CD4-positive, alpha-beta T cell (primary cell): Measurements from ENCODE around the gene ITGAX. TPM values are rescaled to one million over a fixed set of nuclear protein-coding genes. Genes with fewer than 3 reads are reported as not detected.

ENCODE experiments used
- ATAC-seq: fragments of 200-7000 bp; cut with Tn5 transposase; one replicate; pipeline ENCODE4 v1.10.0; 2022; ENCODE audit warnings: mild to moderate bottlenecking; ENCODE audit not compliant: poor library complexity
- CTCF ChIA-PET: fragments of 350-600 bp; sonication (Branson Sonifier 250); formaldehyde crosslinking; loops from one replicate; lab custom pipeline; 2021; ENCODE audit warnings: antibody characterized with exemption, inconsistent platforms; lab: Charles Lee
- POLR2A ChIA-PET: fragments of 350-600 bp; sonication (Branson Sonifier 250); formaldehyde crosslinking; loops from one replicate; lab custom pipeline; 2021; ENCODE audit warnings: antibody characterized with exemption, inconsistent platforms; lab: Charles Lee
- DNase-seq, 14 experiments: peaks; one replicate each; pipeline ENCODE4 v3.0.0-alpha.2; 2013 to 2020; ENCODE audit warnings: mixed read lengths in 2 of 14
- H3K27ac ChIP-seq, 2 donors: one replicate each; pipeline versions ENCODE4 v1.5.1 to v1.7.0; 2013; ENCODE audit warnings: low read length in 2 of 2, low read depth in 1 of 2, mild to moderate bottlenecking in 1 of 2
- H3K27me3 ChIP-seq, 2 experiments: 1 replicate in 1 of 2; 2 replicates in 1 of 2; pipeline versions ENCODE4 v1.6.1 to v1.7.0; 2013; ENCODE audit warnings: low read length in 2 of 2, control low read depth in 1 of 2, mild to moderate bottlenecking in 1 of 2, moderate library complexity in 1 of 2; ENCODE audit not compliant: insufficient read depth in 2 of 2, control insufficient read depth in 1 of 2
- H3K36me3 ChIP-seq: one replicate; pipeline ENCODE4 v1.6.1; 2013; ENCODE audit warnings: low read length, control low read depth; ENCODE audit not compliant: insufficient read depth
- H3K4me1 ChIP-seq: one replicate; pipeline ENCODE4 v1.6.1; 2013; ENCODE audit warnings: low read length, control low read depth; ENCODE audit not compliant: insufficient read depth
- H3K4me3 ChIP-seq: one replicate; pipeline ENCODE4 v1.5.1; 2013; ENCODE audit warnings: mild to moderate bottlenecking, low read length, moderate library complexity
- H3K9me3 ChIP-seq, 2 experiments: 1 replicate in 1 of 2; 2 replicates in 1 of 2; pipeline versions ENCODE4 v1.6.1 to v1.7.0; 2013; ENCODE audit warnings: low read length in 2 of 2, mild to moderate bottlenecking in 2 of 2, control low read depth in 1 of 2, moderate library complexity in 1 of 2; ENCODE audit not compliant: control insufficient read depth in 1 of 2, insufficient read depth in 1 of 2
- H3K27ac Mint-ChIP-seq: one replicate; pipeline ENCODE4 v1.8.0; 2020; ENCODE audit warnings: mixed read lengths
- H3K27me3 Mint-ChIP-seq: one replicate; pipeline ENCODE4 v1.8.0; 2021; ENCODE audit warnings: mixed read lengths
- H3K36me3 Mint-ChIP-seq: one replicate; pipeline ENCODE4 v1.8.0; 2021; ENCODE audit warnings: low read depth, mixed read lengths
- H3K4me1 Mint-ChIP-seq: one replicate; pipeline ENCODE4 v1.8.0; 2021; ENCODE audit warnings: low read depth, mixed read lengths
- H3K4me3 Mint-ChIP-seq: one replicate; pipeline ENCODE4 v1.8.0; 2020; ENCODE audit warnings: mild to moderate bottlenecking, mixed read lengths
- H3K9me3 Mint-ChIP-seq: one replicate; pipeline ENCODE4 v1.8.0; 2020; ENCODE audit warnings: mixed read lengths
- intact Hi-C, 2 experiments: fragments of 100-400 bp; cut with DNase I in 1 of 2; cut with micrococcal nuclease in 1 of 2; formaldehyde crosslinking; loops; one replicate each; pipeline versions ENCODE4 v1.15.1 to v1.9.0; 2023 to 2025; cut with DNase I, micrococcal nuclease
- total RNA-seq, 174 experiments: library from RNA in 2 of 174; stranded (reverse) in 2 of 174; gene quantifications; one replicate each; pipeline ENCODE4 v1.2.3 and lab custom pipeline; 2021 to 2026
- TF ChIP-seq, protein P1 (sequence below): fragments of 200-600 bp; IDR thresholded peaks from one replicate; pipeline ENCODE4 v1.8.0; 2022; ENCODE audit warnings: antibody characterized with exemption, mild to moderate bottlenecking

Gene ITGAX
- total RNA-seq, 2 experiments from 2014 or later, result 5.5 to 6.0 TPM

DNA sequence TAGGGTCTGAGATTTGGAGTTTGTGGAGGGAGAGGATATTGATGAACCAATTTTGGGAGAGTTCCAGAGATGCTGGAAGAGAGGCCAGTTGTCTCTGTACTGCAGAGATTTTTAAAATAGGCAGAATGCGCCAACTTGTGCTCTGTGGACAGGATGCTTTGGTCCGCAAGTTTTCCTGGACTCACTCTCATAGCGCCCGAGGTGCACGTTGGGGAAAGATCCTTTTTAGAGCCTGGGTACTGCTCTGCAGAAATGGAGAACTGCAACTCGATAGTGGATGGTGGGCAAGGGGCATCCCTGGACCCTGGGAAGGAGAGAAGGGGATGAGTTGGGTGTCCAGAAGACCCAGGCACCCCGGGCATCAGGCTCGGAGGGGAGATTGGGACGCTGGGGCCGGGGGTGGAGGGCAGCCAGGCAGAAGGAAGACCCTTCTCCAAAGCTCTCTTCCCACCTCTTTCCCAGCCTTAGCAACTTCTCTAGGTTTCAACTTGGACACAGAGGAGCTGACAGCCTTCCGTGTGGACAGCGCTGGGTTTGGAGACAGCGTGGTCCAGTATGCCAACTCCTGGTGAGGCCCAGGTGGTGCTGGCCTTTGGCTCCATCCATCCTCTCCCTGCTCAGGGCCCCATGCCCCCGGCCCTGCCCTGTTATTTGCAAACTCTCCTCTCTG lies 590 bp downstream of the ITGAX start:
- H3K36me3 ChIP-seq, result no peaks in the 10 kb centered on the region
- POLR2A ChIA-PET, result no interaction called here
- no peaks in the 10 kb centered on the region for H3K36me3 Mint-ChIP-seq
- no peak overlapping the region for H3K4me3 Mint-ChIP-seq
- DNase-seq (no peak), ATAC-seq (no peak)
- no peaks in the 10 kb centered on the region for H3K27me3 Mint-ChIP-seq
- no peaks in the 10 kb centered on the region for H3K9me3 Mint-ChIP-seq
- intact Hi-C loops, result no loop called here
- no peak overlapping the region for H3K27ac Mint-ChIP-seq
- peak overlapping the region; percentile 30 for H3K4me3 ChIP-seq
- H3K27ac ChIP-seq, result no peak overlapping the region
- peaks cover 21% of the 10 kb centered on the region for H3K4me1 ChIP-seq
- H3K4me1 Mint-ChIP-seq, result peaks cover 17% of the 10 kb centered on the region
- no peaks in the 10 kb centered on the region for H3K27me3 ChIP-seq
- TF ChIP-seq, protein P1, sequence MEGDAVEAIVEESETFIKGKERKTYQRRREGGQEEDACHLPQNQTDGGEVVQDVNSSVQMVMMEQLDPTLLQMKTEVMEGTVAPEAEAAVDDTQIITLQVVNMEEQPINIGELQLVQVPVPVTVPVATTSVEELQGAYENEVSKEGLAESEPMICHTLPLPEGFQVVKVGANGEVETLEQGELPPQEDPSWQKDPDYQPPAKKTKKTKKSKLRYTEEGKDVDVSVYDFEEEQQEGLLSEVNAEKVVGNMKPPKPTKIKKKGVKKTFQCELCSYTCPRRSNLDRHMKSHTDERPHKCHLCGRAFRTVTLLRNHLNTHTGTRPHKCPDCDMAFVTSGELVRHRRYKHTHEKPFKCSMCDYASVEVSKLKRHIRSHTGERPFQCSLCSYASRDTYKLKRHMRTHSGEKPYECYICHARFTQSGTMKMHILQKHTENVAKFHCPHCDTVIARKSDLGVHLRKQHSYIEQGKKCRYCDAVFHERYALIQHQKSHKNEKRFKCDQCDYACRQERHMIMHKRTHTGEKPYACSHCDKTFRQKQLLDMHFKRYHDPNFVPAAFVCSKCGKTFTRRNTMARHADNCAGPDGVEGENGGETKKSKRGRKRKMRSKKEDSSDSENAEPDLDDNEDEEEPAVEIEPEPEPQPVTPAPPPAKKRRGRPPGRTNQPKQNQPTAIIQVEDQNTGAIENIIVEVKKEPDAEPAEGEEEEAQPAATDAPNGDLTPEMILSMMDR, result no peak
- CTCF ChIA-PET, result no interaction called here
- H3K9me3 ChIP-seq, result peaks cover 0 to under 1% of the 10 kb centered on the region in 2 experiments

DNA sequence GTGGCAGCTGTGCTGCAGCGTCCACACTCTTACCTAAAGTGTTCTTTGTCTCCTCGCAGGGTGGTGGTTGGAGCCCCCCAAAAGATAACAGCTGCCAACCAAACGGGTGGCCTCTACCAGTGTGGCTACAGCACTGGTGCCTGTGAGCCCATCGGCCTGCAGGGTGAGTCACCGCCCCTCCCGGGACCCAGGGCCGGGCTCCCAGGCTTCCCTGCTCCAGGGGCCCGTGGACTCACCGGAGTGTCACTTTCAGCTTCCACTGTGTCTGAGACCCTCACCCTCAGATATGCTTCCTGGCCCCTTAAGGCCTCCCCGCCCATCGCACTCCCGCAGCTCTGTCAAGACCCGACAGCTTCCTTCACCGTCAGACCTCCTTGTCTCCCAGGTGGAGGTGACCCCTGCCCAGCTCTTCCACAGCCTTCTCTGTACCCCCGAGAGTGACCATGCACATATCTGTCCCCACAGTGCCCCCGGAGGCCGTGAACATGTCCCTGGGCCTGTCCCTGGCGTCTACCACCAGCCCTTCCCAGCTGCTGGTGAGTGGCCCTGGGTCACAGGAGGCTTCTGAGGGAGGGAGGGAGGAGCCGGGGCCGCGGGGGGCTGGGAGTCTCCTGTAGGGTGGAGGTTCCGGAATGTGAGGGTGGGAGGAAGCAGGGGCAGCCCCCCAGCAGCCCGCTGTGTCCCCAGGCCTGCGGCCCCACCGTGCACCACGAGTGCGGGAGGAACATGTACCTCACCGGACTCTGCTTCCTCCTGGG lies 1.8 kb downstream of the ITGAX start:
- Histone ChIP-seq H3K4me3 (no peak overlapping the region), H3K36me3 (no peaks in the 10 kb centered on the region), H3K27me3 (no peaks in the 10 kb centered on the region), H3K4me1 (peaks cover 21% of the 10 kb centered on the region), H3K27ac (no peak overlapping the region), H3K9me3 (no peaks in the 10 kb centered on the region)
- H3K36me3 Mint-ChIP-seq, result no peaks in the 10 kb centered on the region
- CTCF ChIA-PET, result no interaction called here
- TF ChIP-seq, protein P1, result no peak
- no peaks in the 10 kb centered on the region for H3K9me3 Mint-ChIP-seq
- POLR2A ChIA-PET, result interaction anchor here (0.5 kb wide), 1 partner anchor 22 kb away, joined by 3 read pairs; no protein-coding TSS in a partner anchor
- no peaks in the 10 kb centered on the region for H3K27me3 Mint-ChIP-seq
- no peak for ATAC-seq
- intact Hi-C loops, result no loop called here
- peaks cover 17% of the 10 kb centered on the region for H3K4me1 Mint-ChIP-seq
- H3K27ac Mint-ChIP-seq, result no peak overlapping the region
- peak in 1 of 14 experiments; percentile 30 for DNase-seq
- H3K4me3 Mint-ChIP-seq, result no peak overlapping the region

DNA sequence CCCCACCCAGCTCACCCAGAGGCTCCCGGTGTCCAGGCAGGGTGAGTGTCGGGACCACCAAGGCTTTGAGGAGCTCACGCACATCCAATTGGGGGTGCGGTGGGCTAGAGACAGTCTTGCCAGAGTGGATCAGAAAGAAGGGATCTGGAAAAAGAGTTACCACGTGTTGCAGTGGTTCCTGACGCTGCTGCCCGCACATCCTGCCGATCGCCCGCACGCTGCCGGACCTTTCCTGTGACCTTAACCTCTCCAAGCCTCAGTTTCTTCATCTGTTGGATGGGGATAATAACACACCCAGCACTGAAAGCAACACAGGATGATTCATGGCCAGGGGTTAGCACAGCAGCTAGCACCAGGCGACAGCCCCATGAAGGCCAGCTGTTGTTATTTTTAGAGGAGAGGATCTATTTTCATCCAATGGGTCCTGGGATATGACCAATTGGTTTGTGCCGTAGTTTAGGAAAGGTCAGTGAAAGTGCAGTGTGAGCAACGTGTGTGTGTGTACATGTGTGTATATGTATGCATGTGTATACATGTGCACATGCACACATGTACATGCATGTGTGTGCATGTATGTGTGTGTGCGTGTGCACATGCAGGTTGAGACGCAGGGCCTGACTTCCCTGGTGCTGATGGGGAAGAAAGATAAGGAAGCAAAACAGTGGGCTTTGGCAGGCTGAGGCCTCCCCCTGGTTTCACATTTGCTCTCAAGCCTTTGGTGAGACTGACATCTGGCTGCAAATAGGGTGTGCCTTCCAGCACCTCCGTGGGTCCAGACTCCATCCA lies 2.5 kb downstream of the ITGAX start:
- H3K27me3 ChIP-seq, result no peaks in the 10 kb centered on the region
- intact Hi-C loops, result no loop called here
- H3K36me3 ChIP-seq, result no peaks in the 10 kb centered on the region
- Mint-ChIP-seq H3K27me3 (no peaks in the 10 kb centered on the region), H3K36me3 (no peaks in the 10 kb centered on the region), H3K4me3 (no peak overlapping the region), H3K27ac (no peak overlapping the region), H3K4me1 (peaks cover 17% of the 10 kb centered on the region), H3K9me3 (no peaks in the 10 kb centered on the region)
- POLR2A ChIA-PET, result interaction anchor here (0.5 kb wide), 1 partner anchor 23 kb away, joined by 3 read pairs; no protein-coding TSS in a partner anchor
- H3K9me3 ChIP-seq, result no peaks in the 10 kb centered on the region
- CTCF ChIA-PET, result no interaction called here
- H3K4me3 ChIP-seq, result no peak overlapping the region
- H3K27ac ChIP-seq, result no peak overlapping the region
- H3K4me1 ChIP-seq, result peaks cover 21% of the 10 kb centered on the region
- TF ChIP-seq, protein P1, result no peak
- no peak for ATAC-seq
- peak in 2 of 14 experiments; percentile 36 for DNase-seq
